Fibroblast of lung (primary cell): Measurements from ENCODE around the gene TNS1. TPM values are rescaled to one million over a fixed set of nuclear protein-coding genes. Genes with fewer than 3 reads are reported as not detected.

Experiments
- DNase-seq, 2 donors: peaks; one replicate each; pipeline versions ENCODE4 v3.0.0 to v3.0.0-alpha.2; 2010; ENCODE audit warnings: low read depth in 2 of 2
- H2AFZ ChIP-seq: 2 replicates; pipeline ENCODE4 v1.5.1; 2012; ENCODE audit warnings: low read length, control low read depth, inconsistent platforms
- H3K27ac ChIP-seq: 2 replicates; pipeline ENCODE4 v1.5.1; 2011; ENCODE audit warnings: low read length, control low read depth; ENCODE audit not compliant: insufficient read depth
- H3K27me3 ChIP-seq: 2 replicates; pipeline ENCODE4 v1.5.1; 2011; ENCODE audit warnings: mild to moderate bottlenecking, low read length; ENCODE audit not compliant: control insufficient read depth, insufficient read depth
- H3K36me3 ChIP-seq: 2 replicates; pipeline ENCODE4 v1.5.1; 2011; ENCODE audit warnings: low read length; ENCODE audit not compliant: control insufficient read depth, insufficient read depth
- H3K4me1 ChIP-seq: 2 replicates; pipeline ENCODE4 v1.5.1; 2011; ENCODE audit warnings: low read length; ENCODE audit not compliant: control insufficient read depth, insufficient read depth; ENCODE audit errors: extremely low read depth
- H3K4me2 ChIP-seq: 2 replicates; pipeline ENCODE4 v1.5.1; 2011; ENCODE audit warnings: low read length, control low read depth; ENCODE audit not compliant: insufficient read depth; ENCODE audit errors: extremely low read depth
- H3K4me3 ChIP-seq, 4 experiments: fragments of 200-600 bp in 1 of 4; sonication (generic) in 1 of 4; replicated peaks in 1 of 4; 2 replicates each; pipeline ENCODE4 v1.5.1; 2011 to 2016; ENCODE audit warnings: low read length in 4 of 4, low read depth in 3 of 4, mild to moderate bottlenecking in 3 of 4, control low read depth in 2 of 4, inconsistent platforms in 1 of 4, mixed read lengths in 1 of 4; ENCODE audit not compliant: insufficient read depth in 1 of 4; ENCODE audit errors: control extremely low read depth in 1 of 4
- H3K79me2 ChIP-seq: 2 replicates; pipeline ENCODE4 v1.5.1; 2012; ENCODE audit warnings: mild to moderate bottlenecking, low read length, inconsistent platforms; ENCODE audit not compliant: control insufficient read depth, insufficient read depth
- H3K9ac ChIP-seq: 2 replicates; pipeline ENCODE4 v1.5.1; 2011; ENCODE audit warnings: mild to moderate bottlenecking, low read length, control low read depth; ENCODE audit not compliant: insufficient read depth
- H3K9me3 ChIP-seq: 2 replicates; pipeline ENCODE4 v1.5.1; 2012; ENCODE audit warnings: low read depth, low read length; ENCODE audit not compliant: control insufficient read depth, insufficient read depth
- H4K20me1 ChIP-seq: 2 replicates; pipeline ENCODE4 v1.5.1; 2011; ENCODE audit warnings: low read length; ENCODE audit not compliant: control insufficient read depth, insufficient read depth; ENCODE audit errors: extremely low read depth
- CTCF ChIP-seq, 2 donors: IDR thresholded peaks in 1 of 2; conservative IDR thresholded peaks in 1 of 2; 1 replicate in 1 of 2; 2 replicates in 1 of 2; pipeline ENCODE4 v1.5.1; 2011 to 2012; ENCODE audit warnings: low read length in 2 of 2, control low read depth in 1 of 2, inconsistent platforms in 1 of 2, low read depth in 1 of 2, mild to moderate bottlenecking in 1 of 2
- EZH2 ChIP-seq: IDR thresholded peaks from 2 replicates; pipeline ENCODE4 v1.5.1; 2012; ENCODE audit warnings: low read length, control low read depth, mild to moderate bottlenecking; ENCODE audit errors: missing control alignments
- polyA plus RNA-seq, 2 donors: library from polyadenylated mRNA; depleted of rRNA in 1 of 2; stranded (reverse) in 1 of 2; unstranded in 1 of 2; fragments of >200 nt; gene quantifications; 2 replicates each; pipeline ENCODE4 v1.2.1, GENCODE V29; 2011 to 2012; ENCODE audit warnings: missing spikeins in 1 of 2
- total RNA-seq: library from RNA; depleted of rRNA; stranded (reverse); fragments of >200 nt; gene quantifications from 2 replicates; pipeline ENCODE4 v1.2.1, GENCODE V29; 2014

Gene TNS1
- total and polyA plus RNA-seq, 2 donors (not counting 1 experiment from before 2014, with no cell fraction given): 44.4 to 47.1 TPM

- DNase-seq: no peak
- Histone ChIP-seq H3K9me3 (no peaks in the 10 kb centered on the region), H4K20me1 (no peaks in the 10 kb centered on the region), H3K4me3 (no peak overlapping the region), H2AFZ (no peak overlapping the region), H3K9ac (no peak overlapping the region), H3K79me2 (no peaks in the 10 kb centered on the region), H3K4me1 (peaks cover 6% of the 10 kb centered on the region), H3K36me3 (peaks cover 33% of the 10 kb centered on the region), H3K4me2 (no peak overlapping the region), H3K27me3 (no peaks in the 10 kb centered on the region), H3K27ac (no peak overlapping the region)
- TF ChIP-seq CTCF (conservative IDR thresholded peaks at IDR 0.05 in 1 of 2, IDR thresholded peaks at IDR 0.05 in 1 of 2; ENCODE audit: low read depth in 1 of 2, low read length in 2 of 2): no peak
- no peak for TF ChIP-seq EZH2
These were observed 195.0 kb downstream of the TNS1 start for GRCh38 chr2:217807753-217808152.

- H3K9ac ChIP-seq: no peak overlapping the region
- DNase-seq: no peak
These were observed 195.8 kb downstream of the TNS1 start for GRCh38 chr2:217807025-217807424.

GRCh38 chr2:217806482-217806765 lies 196.4 kb downstream of the TNS1 start:
- Histone ChIP-seq H3K27me3 (no peaks in the 10 kb centered on the region), H3K4me3 (no peak overlapping the region), H3K4me2 (no peak overlapping the region), H3K9ac (no peak overlapping the region), H4K20me1 (no peaks in the 10 kb centered on the region), H3K27ac (no peak overlapping the region), H3K36me3 (peaks cover 26% of the 10 kb centered on the region), H3K9me3 (no peaks in the 10 kb centered on the region), H2AFZ (no peak overlapping the region), H3K79me2 (no peaks in the 10 kb centered on the region), H3K4me1 (peaks cover 6% of the 10 kb centered on the region)
- TF ChIP-seq EZH2 (no peak), CTCF (conservative IDR thresholded peaks at IDR 0.05 in 1 of 2, IDR thresholded peaks at IDR 0.05 in 1 of 2; ENCODE audit: low read depth in 1 of 2, low read length in 2 of 2) (no peak)
- no peak for DNase-seq

More at GRCh38 chr2:217807025-217807424, 195.8 kb downstream of the TNS1 start:
- Histone ChIP-seq H2AFZ (no peak overlapping the region), H3K4me3 (no peak overlapping the region), H3K4me1 (peaks cover 6% of the 10 kb centered on the region), H3K27me3 (no peaks in the 10 kb centered on the region), H3K9me3 (no peaks in the 10 kb centered on the region), H4K20me1 (no peaks in the 10 kb centered on the region), H3K4me2 (no peak overlapping the region), H3K27ac (no peak overlapping the region), H3K36me3 (peaks cover 29% of the 10 kb centered on the region), H3K79me2 (no peaks in the 10 kb centered on the region)
- TF ChIP-seq EZH2 (no peak), CTCF (conservative IDR thresholded peaks at IDR 0.05 in 1 of 2, IDR thresholded peaks at IDR 0.05 in 1 of 2; ENCODE audit: low read depth in 1 of 2, low read length in 2 of 2) (no peak)
